ENCODE data around the gene WNK2. TPM values are rescaled to one million over a fixed set of nuclear protein-coding genes. Genes with fewer than 3 reads are reported as not detected.

Gene WNK2
- total RNA-seq, 4 donors from 2014 or later, result 6.2 to 31.9 (median 18.9) TPM

- TF ChIP-seq CTCF (IDR thresholded peaks at IDR 0.05) (peak in 3 of 4 experiments; percentile 5 to 31 (median 28)), POLR2A (IDR thresholded peaks at IDR 0.05) (no peak)
- no peak overlapping the region for H3K4me3 ChIP-seq
- DNase-seq, result peak; percentile 47 to 68
- H3K27me3 ChIP-seq, result no peaks in the 10 kb centered on the region
- peak overlapping the region; percentile 36 to 70 for H3K27ac ChIP-seq
- peaks cover 0 to 28% of the 10 kb centered on the region in 2 donors for H3K4me1 ChIP-seq
- H3K9me3 ChIP-seq, result no peaks in the 10 kb centered on the region
- H3K36me3 ChIP-seq, result no peaks in the 10 kb centered on the region
- intact Hi-C loops (cut with DNase I; ENCODE audit: low total_unique reads), result no loop called here
Measured at GRCh38 chr9:93207326-93207814, 23.4 kb downstream of the WNK2 start.

- no peaks in the 10 kb centered on the region for H3K36me3 ChIP-seq
- peaks cover 0 to 28% of the 10 kb centered on the region in 2 donors for H3K4me1 ChIP-seq
- no peaks in the 10 kb centered on the region for H3K27me3 ChIP-seq
- peak overlapping the region; percentile 36 to 70 for H3K27ac ChIP-seq
- no peak for TF ChIP-seq POLR2A (IDR thresholded peaks at IDR 0.05)
- TF ChIP-seq CTCF (IDR thresholded peaks at IDR 0.05), result peak in 1 of 4 experiments; percentile 2
- no peaks in the 10 kb centered on the region for H3K9me3 ChIP-seq
- no peak overlapping the region for H3K4me3 ChIP-seq
- DNase-seq, result no peak
- intact Hi-C loops (cut with DNase I; ENCODE audit: low total_unique reads), result no loop called here
Measured at GRCh38 chr9:93207860-93208734, 24.2 kb downstream of the WNK2 start.

GRCh38 chr9:93209097-93209496 lies 25.2 kb downstream of the WNK2 start:
- intact Hi-C loops (cut with DNase I; ENCODE audit: low total_unique reads), result no loop called here
- H3K4me1 ChIP-seq, result peaks cover 0 to 28% of the 10 kb centered on the region in 2 donors
- no peaks in the 10 kb centered on the region for H3K36me3 ChIP-seq
- no peak overlapping the region for H3K4me3 ChIP-seq
- H3K27me3 ChIP-seq, result no peaks in the 10 kb centered on the region
- no peak for DNase-seq
- no peak for TF ChIP-seq POLR2A (IDR thresholded peaks at IDR 0.05)
- no peak for TF ChIP-seq CTCF (IDR thresholded peaks at IDR 0.05)
- H3K9me3 ChIP-seq, result no peaks in the 10 kb centered on the region
- no peak overlapping the region for H3K27ac ChIP-seq

GRCh38 chr9:93209576-93210323 lies 25.8 kb downstream of the WNK2 start:
- H3K9me3 ChIP-seq, result no peaks in the 10 kb centered on the region
- no peaks in the 10 kb centered on the region for H3K27me3 ChIP-seq
- intact Hi-C loops (cut with DNase I; ENCODE audit: low total_unique reads), result no loop called here
- DNase-seq, result no peak
- no peaks in the 10 kb centered on the region for H3K36me3 ChIP-seq
- TF ChIP-seq POLR2A (IDR thresholded peaks at IDR 0.05), result no peak
- no peak for TF ChIP-seq CTCF (IDR thresholded peaks at IDR 0.05)
- no peak overlapping the region for H3K27ac ChIP-seq
- no peak overlapping the region for H3K4me3 ChIP-seq
- H3K4me1 ChIP-seq, result peaks cover 0 to 28% of the 10 kb centered on the region in 2 donors
